Measurements from ENCODE around the gene GRM8. TPM values are rescaled to one million over a fixed set of nuclear protein-coding genes. Genes with fewer than 3 reads are reported as not detected.

GRM8 gene
- polyA plus RNA-seq, 1 donor from 2014 or later = not detected

- no peak overlapping the region for H3K4me3 Mint-ChIP-seq
These were observed 753.3 kb downstream of the GRM8 start for GRCh38 chr7:126499481-126499880.

GRCh38 chr7:126495733-126496132, 757.0 kb downstream of the GRM8 start:
- Mint-ChIP-seq H3K36me3 (peaks cover 1% of the 10 kb centered on the region), H3K27me3 (no peaks in the 10 kb centered on the region), H3K4me3 (no peak overlapping the region), H3K27ac (no peak overlapping the region), H3K4me1 (no peaks in the 10 kb centered on the region), H3K9me3 (no peaks in the 10 kb centered on the region)

More at GRCh38 chr7:126499481-126499880, 753.3 kb downstream of the GRM8 start:
- H3K36me3 Mint-ChIP-seq = peaks cover 1% of the 10 kb centered on the region
- no peaks in the 10 kb centered on the region for H3K4me1 Mint-ChIP-seq
- no peaks in the 10 kb centered on the region for H3K27me3 Mint-ChIP-seq
- no peaks in the 10 kb centered on the region for H3K9me3 Mint-ChIP-seq
- no peak overlapping the region for H3K27ac Mint-ChIP-seq

- H3K4me3 Mint-ChIP-seq = no peak overlapping the region
These were observed 757.7 kb downstream of the GRM8 start for GRCh38 chr7:126495001-126495400.

GRCh38 chr7:126493801-126494200, 758.9 kb downstream of the GRM8 start:
- Mint-ChIP-seq H3K9me3 (no peaks in the 10 kb centered on the region), H3K4me1 (no peaks in the 10 kb centered on the region), H3K27me3 (no peaks in the 10 kb centered on the region)

More at GRCh38 chr7:126495001-126495400, 757.7 kb downstream of the GRM8 start:
- Mint-ChIP-seq H3K9me3 (no peaks in the 10 kb centered on the region), H3K4me1 (no peaks in the 10 kb centered on the region), H3K36me3 (peaks cover 1% of the 10 kb centered on the region), H3K27me3 (no peaks in the 10 kb centered on the region), H3K27ac (no peak overlapping the region)

DNA sequence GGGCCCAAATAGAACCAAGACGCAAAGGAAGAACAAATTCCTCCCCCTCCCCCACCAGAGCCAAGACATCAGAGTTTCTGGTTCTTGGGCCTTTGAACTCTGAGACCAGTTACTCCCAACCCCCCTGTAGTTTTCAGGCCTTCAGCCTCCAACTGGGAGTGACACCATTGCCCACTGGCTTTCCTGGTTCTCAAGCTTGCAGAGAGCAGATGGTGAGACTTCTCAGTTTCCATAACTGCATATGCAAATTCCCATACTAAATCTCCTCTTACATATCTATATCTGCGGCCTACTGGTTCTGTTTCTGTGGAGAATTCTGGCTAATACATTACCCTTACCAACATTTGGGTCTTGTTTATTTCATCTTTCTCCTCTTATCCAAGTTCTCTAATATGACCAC, 762.9 kb downstream of the GRM8 start:
- no peak overlapping the region for H3K27ac Mint-ChIP-seq
- H3K4me1 Mint-ChIP-seq = peaks cover 0 to 2% (median 0%) of the 10 kb centered on the region in 3 donors
- peaks cover 0 to 2% (median 0%) of the 10 kb centered on the region in 3 donors for H3K9me3 Mint-ChIP-seq
- H3K4me3 Mint-ChIP-seq = no peak overlapping the region
- no peaks in the 10 kb centered on the region for H3K27me3 Mint-ChIP-seq
- H3K36me3 Mint-ChIP-seq = no peaks in the 10 kb centered on the region

More at GRCh38 chr7:126493801-126494200, 758.9 kb downstream of the GRM8 start:
- peaks cover 1% of the 10 kb centered on the region for H3K36me3 Mint-ChIP-seq
- no peak overlapping the region for H3K4me3 Mint-ChIP-seq
- no peak overlapping the region for H3K27ac Mint-ChIP-seq

DNA sequence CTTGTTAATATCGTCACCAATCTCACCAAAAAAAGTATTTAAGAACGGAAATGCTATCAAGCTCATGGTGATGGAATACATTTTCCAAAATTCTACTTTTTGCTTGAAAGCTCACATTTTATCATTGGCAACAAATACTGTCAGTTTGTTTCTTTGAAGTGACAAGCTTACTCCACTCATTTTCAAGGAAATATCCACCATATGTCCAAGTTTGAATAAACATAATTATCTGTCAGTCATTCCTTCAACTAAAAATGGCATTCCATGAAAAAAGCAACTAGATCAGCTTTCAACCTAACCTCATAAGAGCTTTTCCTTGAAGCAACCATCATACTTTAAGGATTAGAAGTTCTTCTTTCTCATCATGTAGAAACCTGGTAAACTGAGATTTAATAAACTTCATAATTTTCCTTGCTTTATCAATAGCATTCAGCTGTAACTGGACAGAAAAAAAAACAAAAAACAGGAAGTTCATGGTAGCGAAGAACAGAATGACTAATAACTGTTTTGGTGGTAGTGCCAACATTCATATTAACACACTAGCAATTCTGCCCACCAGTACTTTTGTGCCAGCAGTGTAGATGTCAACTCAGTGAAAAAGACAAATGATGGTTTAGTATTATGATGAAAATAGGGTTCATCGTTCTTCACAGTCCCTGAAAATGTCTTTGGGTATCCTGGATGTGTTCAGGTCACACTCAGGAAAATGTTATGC, 764.9 kb downstream of the GRM8 start:
- Mint-ChIP-seq H3K27me3 (no peaks in the 10 kb centered on the region), H3K4me3 (no peak overlapping the region), H3K4me1 (peaks cover 0 to 2% (median 0%) of the 10 kb centered on the region in 3 donors), H3K36me3 (no peaks in the 10 kb centered on the region), H3K9me3 (peaks cover 0 to 2% (median 0%) of the 10 kb centered on the region in 3 donors), H3K27ac (no peak overlapping the region)

- Mint-ChIP-seq H3K36me3 (no peaks in the 10 kb centered on the region), H3K27ac (no peak overlapping the region), H3K9me3 (peaks cover 0 to 2% (median 0%) of the 10 kb centered on the region in 3 donors), H3K4me3 (no peak overlapping the region), H3K4me1 (peaks cover 0 to 2% (median 0%) of the 10 kb centered on the region in 3 donors), H3K27me3 (no peaks in the 10 kb centered on the region)
These were observed 765.9 kb downstream of the GRM8 start for GRCh38 chr7:126486806-126487205.

DNA sequence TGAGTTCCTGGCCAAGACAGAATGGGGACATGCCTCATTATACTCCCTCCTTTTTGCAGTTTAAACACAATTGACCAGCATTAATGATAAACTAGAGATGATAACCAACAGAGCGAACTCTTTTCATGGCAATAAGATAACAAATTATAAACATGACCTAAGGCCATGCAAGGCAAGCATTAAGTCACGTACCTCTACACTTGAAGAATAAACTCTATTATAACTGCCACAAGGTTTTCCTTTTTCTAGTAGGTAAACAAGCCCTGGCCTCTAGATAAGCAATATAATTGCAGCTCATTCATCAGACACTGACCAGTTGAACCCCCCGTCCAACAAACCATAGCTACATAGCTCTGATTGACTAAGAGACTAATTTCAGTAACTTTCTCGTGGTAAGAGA, 767.0 kb downstream of the GRM8 start:
- H3K9me3 Mint-ChIP-seq = peaks cover 0 to 2% (median 0%) of the 10 kb centered on the region in 3 donors
- no peaks in the 10 kb centered on the region for H3K36me3 Mint-ChIP-seq
- peaks cover 0 to 2% (median 0%) of the 10 kb centered on the region in 3 donors for H3K4me1 Mint-ChIP-seq
- H3K27ac Mint-ChIP-seq = no peak overlapping the region
- H3K27me3 Mint-ChIP-seq = no peaks in the 10 kb centered on the region
- no peak overlapping the region for H3K4me3 Mint-ChIP-seq

- Mint-ChIP-seq H3K9me3 (peaks cover 0 to 2% (median 0%) of the 10 kb centered on the region in 3 donors), H3K36me3 (no peaks in the 10 kb centered on the region), H3K4me1 (peaks cover 0 to 2% (median 0%) of the 10 kb centered on the region in 3 donors), H3K27me3 (no peaks in the 10 kb centered on the region), H3K4me3 (no peak overlapping the region), H3K27ac (no peak overlapping the region)
These were observed 768.8 kb downstream of the GRM8 start for GRCh38 chr7:126483972-126484371.

DNA sequence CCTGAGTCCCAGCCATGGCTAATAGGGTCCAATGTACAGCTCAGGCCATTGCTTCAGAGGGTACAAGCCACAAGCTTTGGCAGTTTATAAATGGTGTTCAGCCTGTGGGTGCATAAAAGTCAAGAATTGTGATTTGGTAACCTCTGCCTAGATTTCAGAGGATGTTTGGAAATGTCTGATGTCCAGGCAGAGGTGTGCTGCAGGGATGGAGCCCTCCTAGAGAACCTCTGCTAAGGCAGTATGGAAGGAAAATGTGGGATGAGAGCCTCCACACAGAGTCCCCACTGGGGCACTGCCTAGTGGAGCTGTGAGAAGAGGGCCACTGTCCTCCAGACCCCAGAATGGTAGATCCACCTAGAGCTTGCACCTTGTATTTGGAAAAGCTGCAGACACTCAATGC, 779.9 kb downstream of the GRM8 start:
- no peaks in the 10 kb centered on the region for H3K36me3 Mint-ChIP-seq
- H3K4me1 Mint-ChIP-seq = no peaks in the 10 kb centered on the region
- peaks cover 0 to 9% (median under 1%) of the 10 kb centered on the region in 3 donors for H3K9me3 Mint-ChIP-seq
- no peak overlapping the region for H3K4me3 Mint-ChIP-seq
- no peak overlapping the region for H3K27ac Mint-ChIP-seq
- no peaks in the 10 kb centered on the region for H3K27me3 Mint-ChIP-seq

DNA sequence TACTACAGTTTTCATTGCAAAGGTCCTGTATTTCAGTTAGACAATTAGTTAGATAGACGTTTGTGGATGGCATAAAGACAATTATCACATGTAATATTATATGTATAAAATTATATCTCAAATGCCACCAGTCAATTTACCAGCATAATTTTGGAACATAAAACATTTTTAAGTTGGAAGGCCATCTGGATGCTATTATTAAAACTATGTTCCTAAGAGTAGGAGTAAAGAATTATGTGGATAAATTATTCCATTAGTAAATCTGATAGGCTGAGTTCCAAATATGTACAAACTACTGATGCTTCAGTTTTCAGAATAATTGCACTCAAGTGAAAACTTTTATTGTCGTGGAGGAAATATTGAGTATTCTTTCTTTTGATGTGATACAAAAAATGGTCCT, 790.3 kb downstream of the GRM8 start:
- H3K4me1 Mint-ChIP-seq = peaks cover 0 to 5% (median 1%) of the 10 kb centered on the region in 3 donors
- H3K9me3 Mint-ChIP-seq = peaks cover 0 to 2% (median 0%) of the 10 kb centered on the region in 3 donors
- H3K36me3 Mint-ChIP-seq = no peaks in the 10 kb centered on the region
- H3K27ac Mint-ChIP-seq = no peak overlapping the region
- H3K27me3 Mint-ChIP-seq = no peaks in the 10 kb centered on the region
- no peak overlapping the region for H3K4me3 Mint-ChIP-seq

- H3K9me3 Mint-ChIP-seq = peaks cover 0 to 2% (median 0%) of the 10 kb centered on the region in 3 donors
- peaks cover 0 to 5% (median 1%) of the 10 kb centered on the region in 3 donors for H3K4me1 Mint-ChIP-seq
- H3K27me3 Mint-ChIP-seq = no peaks in the 10 kb centered on the region
- H3K27ac Mint-ChIP-seq = no peak overlapping the region
- H3K36me3 Mint-ChIP-seq = no peaks in the 10 kb centered on the region
- H3K4me3 Mint-ChIP-seq = no peak overlapping the region
These were observed 792.1 kb downstream of the GRM8 start for GRCh38 chr7:126460664-126461063.

DNA sequence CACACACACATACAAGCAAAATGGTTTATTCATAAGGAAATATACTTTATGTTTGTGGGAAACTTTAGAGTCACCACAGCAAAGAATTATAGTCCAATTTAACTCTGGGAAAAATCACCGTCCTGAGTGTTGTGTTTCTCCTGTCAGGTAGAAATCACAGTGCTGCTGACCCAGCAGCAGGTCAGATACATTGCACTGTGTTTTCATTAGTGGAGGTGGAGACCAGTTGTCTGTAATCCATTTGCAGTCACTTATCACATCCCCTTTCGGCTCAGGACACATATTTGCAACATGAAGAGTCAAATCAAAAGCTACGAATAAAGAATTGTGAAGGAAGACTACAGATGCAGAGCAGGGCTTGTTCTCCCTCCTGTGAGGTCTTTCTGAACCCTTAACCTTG, 799.6 kb downstream of the GRM8 start:
- no peak overlapping the region for H3K4me3 Mint-ChIP-seq
- no peaks in the 10 kb centered on the region for H3K27me3 Mint-ChIP-seq
- H3K4me1 Mint-ChIP-seq = peaks cover 9 to 14% (median 11%) of the 10 kb centered on the region in 3 donors
- H3K27ac Mint-ChIP-seq = no peak overlapping the region
- no peaks in the 10 kb centered on the region for H3K9me3 Mint-ChIP-seq
- H3K36me3 Mint-ChIP-seq = no peaks in the 10 kb centered on the region

DNA sequence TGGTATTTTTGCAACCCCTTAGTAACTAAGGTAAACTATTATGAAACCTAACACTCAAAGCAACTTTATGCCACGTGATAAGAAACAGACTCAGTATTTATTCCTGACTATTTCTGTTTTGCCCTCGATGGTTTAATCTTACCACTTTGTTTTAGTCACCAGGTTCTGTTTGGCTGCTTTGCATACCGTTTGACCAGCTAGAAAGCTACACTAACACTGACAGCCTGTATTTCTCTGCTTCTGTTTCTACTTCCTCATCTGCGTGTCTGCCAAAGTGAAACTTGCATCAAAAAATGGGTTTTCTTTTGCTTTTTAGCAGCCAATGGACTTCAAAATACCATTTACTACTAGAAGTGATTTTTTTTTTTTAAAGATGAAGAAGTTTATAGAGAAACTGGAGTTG, 802.5 kb downstream of the GRM8 start:
- peaks cover 9 to 16% (median 11%) of the 10 kb centered on the region in 3 donors for H3K4me1 Mint-ChIP-seq
- no peaks in the 10 kb centered on the region for H3K27me3 Mint-ChIP-seq
- H3K9me3 Mint-ChIP-seq = no peaks in the 10 kb centered on the region

DNA sequence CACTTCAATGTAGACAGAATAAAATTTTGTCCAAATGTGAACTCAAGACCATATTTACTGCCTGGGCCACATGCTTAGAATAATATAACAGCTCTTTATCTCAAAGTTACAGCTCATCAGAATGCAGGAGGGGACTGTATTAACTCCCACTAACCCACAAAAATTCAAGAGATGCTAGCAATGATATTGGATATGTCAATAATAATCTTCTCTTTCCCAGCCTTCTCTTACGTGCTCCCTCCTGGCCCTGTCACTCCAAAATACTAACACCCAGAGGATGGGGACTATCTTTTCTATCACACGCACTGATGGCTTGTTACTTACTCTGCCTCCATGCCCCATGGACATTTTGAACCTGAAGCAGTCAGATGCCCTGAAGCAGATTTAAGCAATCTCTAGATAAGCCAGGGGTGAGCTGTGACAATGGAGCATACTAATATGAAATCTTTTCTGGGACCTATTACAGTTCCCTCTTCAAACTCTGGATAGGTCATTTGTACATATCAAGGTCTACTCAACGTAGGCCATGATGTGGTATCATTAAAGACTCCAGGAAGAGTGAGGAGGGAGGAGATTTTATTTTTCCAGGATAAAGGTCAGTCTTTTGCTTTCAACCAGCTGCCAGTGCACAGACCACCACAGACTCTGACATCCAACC, 803.0 kb downstream of the GRM8 start:
- Mint-ChIP-seq H3K4me3 (peak overlapping the region in 2 of 4 donors; percentile 19 to 75), H3K9me3 (no peaks in the 10 kb centered on the region), H3K27ac (peak overlapping the region in 2 of 3 donors; percentile 48 to 87), H3K36me3 (no peaks in the 10 kb centered on the region), H3K4me1 (peaks cover 9 to 16% (median 11%) of the 10 kb centered on the region in 3 donors), H3K27me3 (no peaks in the 10 kb centered on the region)

More for the DNA sequence above, 802.5 kb downstream of the GRM8 start:
- Mint-ChIP-seq H3K4me3 (peak overlapping the region in 2 of 4 donors; percentile 19 to 72), H3K36me3 (no peaks in the 10 kb centered on the region), H3K27ac (peak overlapping the region in 2 of 3 donors; percentile 48 to 87)

Data from IgD-negative memory B cell (primary cell).